Spleen (tissue), 7 donors: Measurements from ENCODE around the gene TTC38.

Experiments
- POLR2A ChIP-seq, 3 donors: fragments of 450-650 bp; IDR thresholded peaks; one replicate each; pipeline ENCODE4 v1.5.1; 2017; ENCODE audit warnings: antibody characterized with exemption in 3 of 3, mild to moderate bottlenecking in 1 of 3
- TF ChIP-seq, protein P1 (sequence below), 11 experiments: fragments of 200-600 bp in 7 of 11; fragments of 450-650 bp in 4 of 11; sonication (generic) in 4 of 11; IDR thresholded peaks in 8 of 11; conservative IDR thresholded peaks in 3 of 11; 1 replicate in 7 of 11; 2 replicates in 4 of 11; pipeline versions ENCODE4 v1.4.0 to v1.8.0; 2016 to 2021; ENCODE audit warnings: antibody characterized with exemption in 11 of 11, inconsistent platforms in 4 of 11, mild to moderate bottlenecking in 1 of 11
- donor health status: DM: no; HTN: no; CAD: no; lungs with moderate emphysema.
- donor health status: DM: no; HTN: no; CAD: no.
- donor health status: DM: no; HTN: no; CAD: no.

DNA sequence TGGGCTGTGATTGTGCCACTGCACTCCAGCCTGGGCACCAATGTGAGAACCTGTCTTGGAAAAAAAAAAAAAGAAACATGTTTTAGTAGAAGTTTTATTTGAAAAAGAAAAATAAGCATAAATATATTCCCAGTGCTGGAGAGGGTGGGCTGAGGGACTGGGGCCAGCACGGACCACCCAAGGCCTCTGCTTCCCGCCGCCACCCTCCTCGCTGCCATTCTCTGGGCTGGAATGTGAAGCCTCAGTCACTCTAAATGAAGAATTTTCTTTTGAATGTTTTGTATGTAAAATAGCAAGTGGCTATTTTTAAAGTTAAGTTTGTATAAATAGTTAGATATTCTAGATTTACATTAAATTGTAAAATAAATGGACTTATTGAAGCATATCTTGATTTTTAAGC lies 62.6 kb downstream of the TTC38 start:
- TF ChIP-seq, protein P1, sequence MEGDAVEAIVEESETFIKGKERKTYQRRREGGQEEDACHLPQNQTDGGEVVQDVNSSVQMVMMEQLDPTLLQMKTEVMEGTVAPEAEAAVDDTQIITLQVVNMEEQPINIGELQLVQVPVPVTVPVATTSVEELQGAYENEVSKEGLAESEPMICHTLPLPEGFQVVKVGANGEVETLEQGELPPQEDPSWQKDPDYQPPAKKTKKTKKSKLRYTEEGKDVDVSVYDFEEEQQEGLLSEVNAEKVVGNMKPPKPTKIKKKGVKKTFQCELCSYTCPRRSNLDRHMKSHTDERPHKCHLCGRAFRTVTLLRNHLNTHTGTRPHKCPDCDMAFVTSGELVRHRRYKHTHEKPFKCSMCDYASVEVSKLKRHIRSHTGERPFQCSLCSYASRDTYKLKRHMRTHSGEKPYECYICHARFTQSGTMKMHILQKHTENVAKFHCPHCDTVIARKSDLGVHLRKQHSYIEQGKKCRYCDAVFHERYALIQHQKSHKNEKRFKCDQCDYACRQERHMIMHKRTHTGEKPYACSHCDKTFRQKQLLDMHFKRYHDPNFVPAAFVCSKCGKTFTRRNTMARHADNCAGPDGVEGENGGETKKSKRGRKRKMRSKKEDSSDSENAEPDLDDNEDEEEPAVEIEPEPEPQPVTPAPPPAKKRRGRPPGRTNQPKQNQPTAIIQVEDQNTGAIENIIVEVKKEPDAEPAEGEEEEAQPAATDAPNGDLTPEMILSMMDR (IDR thresholded peaks at IDR 0.05 in 8 of 11, conservative IDR thresholded peaks at IDR 0.05 in 3 of 11): no peak
- no peak for TF ChIP-seq POLR2A (IDR thresholded peaks at IDR 0.05)
